ENCODE data around the gene PTPN3. TPM values are rescaled to one million over a fixed set of nuclear protein-coding genes. Genes with fewer than 3 reads are reported as not detected.
A peak's percentile ranks its signal among the peaks of the same experiment; 100 is the strongest.

PTPN3 gene
- total RNA-seq, 1 experiment from 2014 or later, result 1.6 TPM

- no peak for DNase-seq (ENCODE audit: low read depth)
These were observed 20.7 kb downstream of the PTPN3 start for GRCh38 chr9:109477258-109478050.

- no peak for DNase-seq (ENCODE audit: low read depth)
These were observed 21.4 kb downstream of the PTPN3 start for GRCh38 chr9:109476642-109477257.

DNA sequence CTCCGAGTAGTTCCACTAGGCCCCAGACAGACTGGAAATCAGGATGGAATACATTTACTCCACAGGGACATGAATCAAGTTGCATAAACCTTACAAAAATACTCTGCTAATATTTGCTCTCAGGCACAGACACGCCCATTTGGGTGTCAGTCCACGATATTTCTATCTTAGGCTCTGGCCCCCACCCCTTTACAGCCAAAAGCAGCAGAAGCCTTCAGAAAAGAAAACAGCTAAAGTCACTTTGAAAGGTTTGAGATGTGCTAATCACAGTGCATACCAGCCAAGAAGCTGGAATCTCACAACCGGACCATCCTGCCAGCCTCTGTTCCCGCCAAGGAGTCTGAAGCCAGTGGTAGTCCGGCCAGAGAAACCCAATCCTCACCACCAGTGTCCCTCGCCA lies 22.6 kb downstream of the PTPN3 start:
- DNase-seq (ENCODE audit: low read depth), result no peak

DNA sequence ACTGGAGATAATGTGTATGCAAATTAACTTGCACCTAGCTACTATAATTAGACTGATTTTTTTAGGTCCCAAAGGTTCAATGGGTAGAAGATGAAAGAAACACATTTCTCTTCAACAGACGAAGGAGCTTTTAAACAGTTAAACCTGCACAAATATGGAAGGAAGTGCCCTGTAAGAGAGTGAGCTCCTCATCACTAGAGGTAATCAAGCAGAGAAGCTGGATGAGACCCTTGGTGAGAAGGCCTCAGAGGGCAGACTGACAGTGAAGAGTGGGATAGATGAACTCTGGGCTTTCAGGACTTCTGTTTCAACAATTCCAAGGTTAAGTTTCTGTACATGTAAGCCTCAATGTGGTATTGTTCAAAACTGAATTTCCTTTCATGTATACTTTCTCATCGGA lies 23.2 kb downstream of the PTPN3 start:
- DNase-seq (ENCODE audit: low read depth), result no peak

- no peak for DNase-seq (ENCODE audit: low read depth)
These were observed 23.9 kb downstream of the PTPN3 start for GRCh38 chr9:109474170-109474569.

DNA sequence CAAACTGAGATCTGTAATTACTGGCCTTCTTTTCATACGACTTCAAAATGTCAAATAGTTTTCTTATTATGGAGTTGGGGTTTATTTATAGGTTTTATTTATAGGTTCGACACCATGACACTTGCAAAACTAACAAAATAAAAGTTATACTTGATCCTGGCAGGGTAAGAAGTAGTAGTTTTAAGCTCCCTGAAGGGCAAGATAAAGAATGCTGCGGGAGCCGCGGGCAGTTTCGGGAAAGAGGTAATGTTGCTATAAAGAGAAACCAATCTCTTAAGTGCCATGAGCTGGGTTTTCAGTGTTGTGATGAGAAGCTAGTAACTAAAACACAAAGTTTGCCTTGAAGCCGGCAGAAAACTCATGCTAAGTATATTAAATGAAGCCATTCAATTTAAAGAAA lies 24.8 kb downstream of the PTPN3 start:
- no peak for DNase-seq (ENCODE audit: low read depth)

DNA sequence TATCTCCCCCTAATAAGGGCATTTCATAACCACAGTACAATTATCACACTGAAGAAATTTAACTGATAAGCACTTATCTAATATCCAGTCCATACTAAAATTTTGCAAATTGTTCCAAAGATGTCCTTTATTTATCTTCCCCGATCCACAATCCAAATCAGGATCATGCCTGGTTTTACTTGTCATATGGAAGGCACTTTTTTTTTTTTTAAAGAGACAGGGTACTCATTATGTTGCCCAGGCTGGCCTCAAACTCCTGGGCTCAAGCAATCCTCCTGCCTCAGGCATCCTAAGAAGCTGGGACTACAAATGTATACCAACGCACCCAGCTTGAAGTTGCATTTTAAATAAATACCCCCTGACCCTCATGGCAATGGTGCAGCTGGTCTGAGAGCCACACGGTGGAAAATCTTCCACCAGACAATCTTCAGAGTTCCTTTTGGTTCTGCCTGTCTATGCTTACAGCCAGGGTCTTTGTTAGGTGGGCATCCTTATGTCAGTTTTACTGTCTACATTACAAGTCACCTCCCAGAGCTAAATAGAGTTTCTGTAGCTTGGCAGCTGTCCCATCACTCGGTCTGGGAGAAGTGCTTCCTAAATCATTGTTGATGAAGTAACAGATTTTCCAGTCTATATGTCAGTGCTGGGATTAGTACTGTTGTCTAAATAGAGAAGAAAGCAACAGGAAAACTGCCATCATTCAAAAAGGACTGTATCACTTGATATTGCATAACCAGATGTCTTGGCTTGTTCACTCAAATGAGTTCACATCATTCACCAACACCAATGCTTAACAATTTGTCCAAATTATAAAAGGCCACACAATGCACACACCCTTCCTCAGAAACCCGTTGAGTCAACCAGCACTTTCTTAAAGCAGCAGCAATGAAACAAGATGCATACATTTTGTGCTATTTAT lies 26.4 kb downstream of the PTPN3 start:
- peak; percentile 4 for DNase-seq (ENCODE audit: low read depth)

GRCh38 chr9:109469646-109470358 lies 28.3 kb downstream of the PTPN3 start:
- peak; percentile 78 for DNase-seq (ENCODE audit: low read depth)

DNA sequence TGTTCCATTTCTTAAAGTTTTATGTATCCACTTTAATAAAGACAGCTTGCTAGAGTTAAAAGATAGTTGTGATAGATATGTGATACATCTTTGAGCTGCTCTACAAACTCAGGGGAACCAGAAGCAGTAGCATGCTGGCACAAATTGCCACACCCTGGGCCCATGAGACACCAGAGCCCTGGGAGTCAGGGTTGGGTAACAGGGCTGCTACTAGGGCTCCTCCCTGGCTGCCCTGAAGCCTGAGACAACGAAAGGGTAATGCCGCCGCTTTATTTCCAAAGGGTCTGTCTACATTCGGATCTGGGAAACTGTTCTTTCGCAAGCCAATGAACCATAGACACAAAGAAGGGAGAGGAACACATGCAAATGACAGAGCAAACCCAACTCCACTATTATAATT lies 29.2 kb downstream of the PTPN3 start:
- DNase-seq (ENCODE audit: low read depth), result no peak

DNA sequence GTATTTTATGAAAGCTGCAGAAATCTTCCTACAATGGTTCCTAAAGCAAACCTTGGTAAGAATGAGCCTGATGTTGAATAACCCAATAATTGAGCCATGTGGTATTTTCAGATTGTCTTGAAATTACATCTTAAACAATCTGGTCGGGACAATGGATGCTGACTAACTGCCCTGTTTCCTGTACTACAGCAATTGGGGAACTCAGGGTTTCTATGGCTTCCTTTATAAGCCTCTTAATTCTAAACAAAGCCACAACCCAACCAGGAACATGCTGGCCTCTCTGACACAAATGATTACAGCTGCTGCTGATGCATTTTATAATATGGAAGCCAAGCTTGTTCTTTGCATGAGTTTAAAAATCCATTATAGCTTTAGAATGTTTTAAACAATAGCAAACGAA lies 30.2 kb downstream of the PTPN3 start:
- DNase-seq (ENCODE audit: low read depth), result peak; percentile 20

DNA sequence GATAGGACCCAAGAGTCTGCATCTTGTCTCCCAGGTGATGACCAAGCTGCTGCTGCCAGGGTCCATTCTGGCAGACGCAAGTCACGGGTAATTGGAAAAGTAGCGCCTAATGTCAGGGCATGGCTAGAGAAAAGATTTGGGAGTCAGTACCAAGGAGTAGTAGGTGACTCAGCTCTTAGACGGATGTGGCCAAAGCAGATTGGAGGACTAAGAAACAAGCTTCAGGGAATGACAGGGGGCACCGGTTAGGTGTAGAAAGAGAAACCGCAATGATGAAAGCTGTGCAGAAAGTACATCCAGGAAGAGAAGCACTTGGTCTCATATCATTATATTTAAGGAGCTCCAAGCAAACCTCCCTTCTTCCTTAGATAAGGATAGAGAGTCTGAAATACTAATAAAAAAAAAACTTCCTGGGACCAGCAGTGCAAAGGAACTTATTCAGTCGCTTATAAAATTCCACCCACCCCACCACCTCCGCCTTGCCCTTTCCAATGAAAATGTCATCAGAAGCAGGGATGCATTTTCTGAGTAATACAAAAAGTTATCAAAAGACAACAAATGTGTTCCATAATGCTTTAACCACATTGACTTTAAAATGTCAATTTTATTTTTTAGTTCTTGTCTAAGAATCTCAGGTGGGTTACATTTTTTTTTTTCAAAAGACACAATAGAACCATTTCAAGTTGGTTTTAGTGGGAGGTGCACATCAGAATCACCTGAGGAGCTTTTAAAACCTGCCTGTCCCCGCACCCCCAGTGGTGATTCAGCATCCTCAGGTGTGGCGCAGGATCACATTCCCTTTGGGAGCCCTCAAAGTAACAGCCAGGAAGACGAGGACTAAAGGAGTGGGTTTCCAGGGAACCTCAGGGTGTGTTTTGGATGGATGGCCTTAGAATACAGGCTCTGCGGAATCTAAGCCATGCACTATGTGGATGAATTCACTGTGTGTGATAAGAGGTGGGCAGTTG lies 31.2 kb downstream of the PTPN3 start:
- DNase-seq (ENCODE audit: low read depth), result peak; percentile 61

GRCh38 chr9:109463924-109464625 lies 34.0 kb downstream of the PTPN3 start:
- DNase-seq (ENCODE audit: low read depth), result no peak

GRCh38 chr9:109460576-109460975 lies 37.5 kb downstream of the PTPN3 start:
- no peak for DNase-seq (ENCODE audit: low read depth)

DNA sequence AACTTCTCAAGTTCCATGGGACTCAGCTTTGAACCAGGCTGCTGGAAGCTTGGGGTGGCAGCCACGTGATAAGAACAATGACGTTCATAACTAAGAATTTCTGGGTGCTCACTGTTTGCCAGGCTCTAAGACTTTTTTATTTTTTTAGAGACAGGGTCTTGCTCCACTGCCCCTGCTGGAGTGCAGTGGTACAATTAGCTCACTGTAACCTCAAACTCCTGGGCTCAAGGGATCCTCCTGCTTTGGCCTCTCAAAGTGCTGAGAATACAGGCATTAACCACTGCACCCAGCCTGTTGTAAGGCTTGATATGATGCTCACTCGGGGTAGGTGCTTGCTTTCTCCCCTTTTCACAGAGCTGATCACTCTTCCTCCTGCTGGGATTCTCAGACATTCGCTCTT lies 38.7 kb downstream of the PTPN3 start:
- no peak for DNase-seq (ENCODE audit: low read depth)

- no peak for DNase-seq (ENCODE audit: low read depth)
These were observed 39.5 kb downstream of the PTPN3 start for GRCh38 chr9:109458453-109459211.

DNA sequence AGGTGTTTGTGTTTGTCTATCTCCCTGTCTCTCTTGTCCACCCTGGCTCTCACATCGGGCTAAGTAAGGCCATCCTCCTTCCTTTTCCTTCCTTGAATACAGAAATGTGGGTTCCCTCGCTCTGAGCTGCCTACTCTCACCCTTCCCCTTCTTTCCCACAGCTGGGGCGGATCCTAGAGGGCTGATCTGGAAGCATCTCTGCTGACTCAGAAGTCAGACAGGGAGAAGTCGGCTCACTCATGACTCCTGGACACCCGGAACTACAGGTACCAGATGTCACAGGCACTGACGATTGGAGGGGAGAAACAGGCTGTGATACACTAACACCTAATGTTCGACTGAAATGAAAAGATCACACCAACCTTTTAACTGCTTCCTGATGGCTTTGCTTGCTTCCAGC lies 41.3 kb downstream of the PTPN3 start:
- DNase-seq (ENCODE audit: low read depth), result no peak

DNA sequence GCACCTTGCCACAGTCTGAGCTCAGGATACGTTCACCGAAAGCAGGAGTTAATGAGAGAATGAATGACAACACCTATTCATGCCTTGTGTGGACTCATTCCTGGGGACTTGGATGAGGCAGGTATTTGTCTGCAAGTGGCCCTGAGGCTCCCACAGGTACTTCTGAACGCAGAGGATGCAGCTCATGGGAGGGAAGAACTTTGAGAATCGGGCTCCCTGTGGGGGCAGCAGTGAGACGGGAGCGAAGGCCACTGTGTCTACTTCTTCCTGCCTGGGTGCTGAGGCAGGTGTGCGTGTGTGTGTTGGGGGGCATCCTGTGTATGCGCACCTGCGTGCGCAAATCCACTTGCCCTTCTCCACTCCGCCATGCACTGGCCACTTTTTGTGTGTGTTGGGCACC lies 42.2 kb downstream of the PTPN3 start:
- no peak for DNase-seq (ENCODE audit: low read depth)

DNA sequence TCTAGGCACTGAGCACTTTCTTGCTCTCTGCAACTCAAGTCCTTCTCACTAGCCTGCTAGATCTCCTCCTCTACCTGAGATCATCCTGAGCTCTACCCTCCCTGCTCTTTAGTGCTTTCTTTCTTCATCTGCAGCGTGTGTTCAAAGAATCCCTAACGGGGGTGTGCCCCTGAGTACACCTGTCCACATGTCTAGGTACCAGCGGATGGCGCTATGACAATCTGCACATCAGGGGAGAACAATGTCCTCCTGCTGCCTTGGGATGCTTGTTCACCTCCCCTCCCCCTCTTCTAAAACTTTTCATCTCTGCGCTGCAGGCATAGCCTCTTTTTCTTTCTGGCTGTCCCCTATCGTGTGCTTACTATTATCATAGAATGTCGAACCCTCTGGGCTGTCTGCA lies 42.7 kb downstream of the PTPN3 start:
- DNase-seq (ENCODE audit: low read depth), result no peak

DNA sequence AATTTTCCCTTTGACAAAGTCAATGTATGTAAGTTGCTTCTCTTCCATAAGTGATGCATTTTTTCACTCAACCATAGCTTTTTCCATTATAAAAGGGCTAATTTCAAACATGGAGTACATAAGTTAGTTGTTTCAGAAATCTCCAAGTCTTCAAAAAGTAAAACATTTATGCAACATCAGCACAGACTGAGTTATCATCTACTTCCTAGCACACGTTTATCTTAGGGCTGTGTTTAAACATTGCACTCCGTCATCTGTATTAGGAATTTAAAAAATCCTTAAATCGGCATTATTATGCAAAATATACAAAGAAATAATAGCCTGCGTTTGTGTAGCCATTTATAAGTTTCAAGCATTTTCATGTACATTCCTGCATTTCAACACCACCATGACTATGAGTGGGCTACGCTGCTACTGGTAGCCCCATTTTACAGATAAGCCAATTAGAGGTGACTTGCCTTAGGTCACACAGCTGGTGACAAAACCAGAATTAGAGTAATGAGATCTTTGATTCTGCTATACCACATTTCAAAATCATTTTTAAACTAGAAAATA lies 43.4 kb downstream of the PTPN3 start:
- no peak for DNase-seq (ENCODE audit: low read depth)

Measured in RPMI7951 (cell line).